Skeletal muscle cell (primary cell): ENCODE data around the gene ABHD6.
"Not testable (repeated sequence)": the region's sequence is repeated elsewhere in the genome, so short reads cannot be mapped to it uniquely, and the experiment has no call there.

ENCODE experiments used
- DNase-seq: peaks from one replicate; pipeline ENCODE4 v3.0.0-alpha.2; 2010; ENCODE audit warnings: low read depth
- H3K4me3 ChIP-seq: 2 replicates; pipeline ENCODE4 v1.5.1; 2011; ENCODE audit warnings: low read depth, mild to moderate bottlenecking, control low read depth, low read length, moderate library complexity

ABHD6 gene

GRCh38 chr3:58206406-58207011 is 31.1 kb upstream of the ABHD6 start:
- H3K4me3 ChIP-seq = no peak overlapping the region
- DNase-seq = peak; percentile 32

- no peak overlapping the region for H3K4me3 ChIP-seq
These were observed 29.6 kb upstream of the ABHD6 start for GRCh38 chr3:58207954-58208353.

GRCh38 chr3:58209933-58210332 is 27.7 kb upstream of the ABHD6 start:
- no peak overlapping the region for H3K4me3 ChIP-seq
- no peak for DNase-seq

More at GRCh38 chr3:58207954-58208353, 29.6 kb upstream of the ABHD6 start:
- DNase-seq = no peak

- no peak for DNase-seq
- H3K4me3 ChIP-seq = no peak within 1 kb of the TSS
These were observed 26.7 kb upstream of the ABHD6 start, which contains the start of gene DNASE1L3 for GRCh38 chr3:58210761-58211460. DNASE1L3 (minus strand) TSS chr3:58210972; CDS start chr3:58210906, 66 bp downstream.

- no peak for DNase-seq
- no peak overlapping the region for H3K4me3 ChIP-seq
These were observed 22.9 kb upstream of the ABHD6 start for GRCh38 chr3:58214484-58215316.

DNA sequence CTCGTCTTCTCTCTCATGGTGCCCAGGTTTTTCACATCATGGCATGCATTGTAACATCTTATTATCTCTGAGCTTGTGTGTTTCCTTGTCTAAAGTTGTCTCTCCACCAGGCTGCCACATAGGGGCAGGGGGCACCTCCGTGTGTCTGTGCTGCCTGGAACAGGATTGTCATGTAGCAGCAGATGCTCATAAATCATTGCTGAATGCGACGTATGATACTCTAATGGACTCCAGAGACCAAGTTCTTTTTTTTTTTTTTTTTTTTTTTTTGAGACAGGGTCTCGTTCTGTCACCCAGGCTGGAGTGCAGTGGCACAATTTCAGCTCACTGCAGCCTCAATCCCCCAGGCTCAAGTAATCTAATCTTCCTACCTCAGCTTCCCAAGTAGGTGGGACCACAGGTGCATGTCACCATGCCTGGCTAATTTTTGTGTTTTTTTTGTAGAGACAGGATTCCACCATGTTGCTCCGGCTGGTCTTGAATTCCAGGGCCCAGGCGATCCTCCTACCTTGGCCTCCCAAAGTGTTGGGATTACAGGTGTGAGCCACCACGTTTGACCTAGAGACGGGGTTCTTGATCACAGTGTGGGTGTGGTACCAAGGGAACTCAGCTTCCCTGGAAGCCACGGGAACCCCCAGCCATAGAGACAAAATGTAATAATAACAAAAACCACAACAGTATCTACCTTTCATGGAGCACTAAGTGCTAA is 22.1 kb upstream of the ABHD6 start:
- H3K4me3 ChIP-seq = no peak overlapping the region
- no peak for DNase-seq

DNA sequence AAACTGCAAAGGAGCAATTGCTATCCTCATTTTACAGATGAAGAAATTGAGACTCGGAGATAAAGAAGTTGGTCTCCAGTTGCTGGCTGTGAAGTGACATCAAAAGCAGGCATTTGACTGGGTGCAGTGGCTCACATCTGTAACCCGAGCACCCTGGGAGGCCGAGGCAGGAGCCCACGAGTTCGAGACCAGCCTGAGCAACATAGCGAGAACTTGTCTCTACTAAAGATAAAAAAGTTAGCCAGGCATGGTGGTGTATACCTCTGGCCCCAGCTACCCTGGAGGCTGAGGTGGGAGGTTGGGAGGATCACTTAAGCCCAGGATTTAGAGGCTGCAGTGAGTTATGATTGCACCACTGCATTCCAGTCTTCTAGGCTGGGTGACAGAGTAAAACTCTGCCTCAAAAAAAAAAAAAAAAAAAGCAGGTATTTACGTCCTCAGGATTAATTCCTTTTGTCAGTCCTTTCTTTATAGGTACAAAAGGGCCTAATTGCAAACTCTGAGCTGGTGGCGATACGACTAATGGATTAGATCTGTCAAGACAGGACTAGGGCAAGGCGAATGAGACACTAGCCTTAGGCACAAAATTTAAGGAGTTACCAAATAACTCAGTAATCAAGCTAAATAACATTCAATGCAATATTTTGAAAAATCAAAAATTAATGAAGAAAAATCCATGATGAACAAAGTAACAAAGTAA is 20.9 kb upstream of the ABHD6 start:
- DNase-seq = no peak
- H3K4me3 ChIP-seq = no peak overlapping the region

DNA sequence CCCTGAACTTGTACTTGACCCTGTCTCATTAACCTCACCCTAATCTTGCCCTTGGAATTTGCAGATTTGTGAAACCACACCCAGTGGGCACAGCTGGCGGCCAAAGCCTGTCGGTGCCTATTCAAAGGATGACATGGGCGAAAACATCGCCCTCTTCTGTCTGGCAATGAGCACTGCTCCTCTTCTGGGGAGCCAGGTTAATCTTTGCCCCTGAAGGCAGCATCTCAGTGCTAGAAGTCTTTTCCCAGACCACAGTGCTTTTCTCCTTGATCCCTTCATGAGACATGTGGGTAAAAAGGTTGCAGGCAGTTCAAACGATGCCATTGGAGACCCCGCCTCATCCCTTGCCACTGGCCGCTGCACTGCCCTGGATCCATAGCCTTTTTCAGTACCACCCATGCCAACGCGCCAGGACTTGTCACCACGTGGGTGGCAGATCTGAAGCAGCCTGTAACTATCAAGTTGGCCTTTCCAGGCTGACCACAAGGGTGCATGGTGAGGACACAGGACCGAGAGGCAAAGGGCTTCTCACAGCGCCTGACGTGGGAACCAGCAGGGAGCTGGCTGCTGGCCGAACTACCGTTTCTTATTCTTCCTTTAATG is 20.3 kb upstream of the ABHD6 start:
- no peak overlapping the region for H3K4me3 ChIP-seq
- no peak for DNase-seq

GRCh38 chr3:58218904-58219303 is 18.7 kb upstream of the ABHD6 start:
- no peak overlapping the region for H3K4me3 ChIP-seq
- DNase-seq = no peak

DNA sequence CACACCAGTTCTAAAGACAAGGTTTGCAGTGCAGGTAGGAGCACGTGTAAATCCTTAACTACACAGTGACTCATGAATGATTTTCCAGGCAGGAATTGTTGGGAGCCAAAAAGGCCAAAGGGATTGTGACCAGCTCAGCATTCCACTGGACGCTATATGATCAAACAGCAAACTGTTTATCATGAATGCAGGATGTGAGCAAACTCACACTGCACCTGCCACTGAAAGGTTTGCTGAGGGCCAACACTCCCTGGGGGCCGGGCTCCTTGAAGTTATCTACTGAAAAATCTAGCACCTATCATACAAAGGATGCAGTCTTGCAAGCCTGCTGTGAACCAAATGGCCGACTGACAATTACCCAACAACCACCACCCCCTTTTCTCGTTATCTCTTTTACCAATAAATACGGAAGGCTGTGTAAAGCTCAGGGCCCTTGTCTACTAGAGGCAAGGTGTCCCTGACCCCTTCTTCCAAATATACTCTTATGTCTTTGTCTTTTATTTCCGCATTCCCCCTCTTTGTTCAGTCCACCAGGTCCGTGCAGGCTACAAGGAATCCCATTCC is 15.3 kb upstream of the ABHD6 start:
- H3K4me3 ChIP-seq = no peak overlapping the region
- no peak for DNase-seq

DNA sequence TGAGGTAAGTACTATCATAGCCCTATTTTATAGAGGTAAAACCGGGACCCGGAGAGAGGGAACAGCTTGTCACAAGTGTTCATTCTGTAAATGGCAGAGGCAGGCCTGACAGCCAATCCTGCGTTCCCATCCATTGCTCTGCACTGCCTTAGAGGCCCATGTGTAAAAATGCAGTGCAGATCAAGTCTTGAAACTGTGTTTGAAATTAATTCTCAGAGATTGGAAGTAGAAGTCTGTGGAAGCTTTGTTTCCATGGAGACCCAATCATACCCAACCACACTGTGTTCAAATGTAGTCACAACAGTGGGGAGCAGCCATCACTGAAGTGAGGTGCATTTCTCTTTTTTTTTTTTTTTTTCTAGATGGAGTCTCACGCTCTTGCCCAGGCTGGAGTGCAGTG is 13.7 kb upstream of the ABHD6 start:
- no peak for DNase-seq

GRCh38 chr3:58227933-58228332 is 9.7 kb upstream of the ABHD6 start:
- DNase-seq, H3K4me3 ChIP-seq: not testable (repeated sequence)

More for the DNA sequence above, 13.7 kb upstream of the ABHD6 start:
- no peak overlapping the region for H3K4me3 ChIP-seq

DNA sequence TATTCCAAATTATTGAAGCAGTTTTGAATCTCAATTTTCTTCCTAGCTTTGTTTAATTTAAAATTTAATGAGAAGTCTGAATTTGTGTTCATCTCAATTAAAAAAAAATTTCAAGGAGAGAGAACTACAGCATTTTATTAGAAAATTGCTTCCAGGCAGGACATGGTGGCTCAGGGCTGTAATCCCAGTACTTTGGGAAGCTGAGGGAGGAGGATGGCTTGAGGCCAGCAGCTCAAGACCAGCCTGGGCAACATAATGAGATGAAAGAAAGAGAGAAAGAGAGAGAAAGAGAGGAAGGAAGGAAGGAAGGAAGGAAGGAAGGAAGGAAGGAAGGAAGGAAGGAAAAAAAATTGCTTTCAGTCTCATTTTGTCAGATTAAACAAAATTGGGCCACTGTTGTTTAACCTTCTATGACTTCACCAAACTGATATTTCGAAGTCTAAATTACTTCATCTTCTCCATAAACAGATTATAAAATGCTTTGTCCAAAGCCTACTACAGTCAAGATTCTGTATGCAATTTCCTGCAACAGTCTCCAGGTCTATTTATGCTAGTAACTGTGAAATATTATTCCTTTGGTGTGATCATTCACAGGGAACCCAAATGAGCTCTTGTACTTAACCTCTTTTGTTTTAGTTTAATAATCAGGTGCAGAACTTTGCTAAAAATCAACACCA is 6.6 kb upstream of the ABHD6 start:
- no peak overlapping the region for H3K4me3 ChIP-seq
- no peak for DNase-seq

DNA sequence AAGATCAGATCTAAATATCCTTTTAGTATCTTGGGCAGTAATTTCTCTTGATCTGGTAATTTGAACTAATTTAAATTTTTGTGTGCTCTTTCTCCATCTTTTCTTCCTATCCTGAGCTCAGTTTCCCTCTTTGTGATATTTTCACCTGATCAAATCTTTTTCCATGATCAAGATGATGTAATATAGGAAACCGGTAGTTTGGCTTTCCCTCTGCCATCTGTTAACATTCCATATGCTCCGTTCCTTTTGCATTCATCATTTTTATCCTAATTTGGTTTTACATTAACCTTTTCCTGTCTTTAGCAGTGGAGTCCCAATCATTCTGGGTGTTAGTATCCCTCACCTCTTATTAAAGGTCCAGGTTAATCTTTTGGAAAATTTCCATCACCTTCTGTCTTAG is 5.9 kb upstream of the ABHD6 start:
- DNase-seq = no peak
- H3K4me3 ChIP-seq = no peak overlapping the region

DNA sequence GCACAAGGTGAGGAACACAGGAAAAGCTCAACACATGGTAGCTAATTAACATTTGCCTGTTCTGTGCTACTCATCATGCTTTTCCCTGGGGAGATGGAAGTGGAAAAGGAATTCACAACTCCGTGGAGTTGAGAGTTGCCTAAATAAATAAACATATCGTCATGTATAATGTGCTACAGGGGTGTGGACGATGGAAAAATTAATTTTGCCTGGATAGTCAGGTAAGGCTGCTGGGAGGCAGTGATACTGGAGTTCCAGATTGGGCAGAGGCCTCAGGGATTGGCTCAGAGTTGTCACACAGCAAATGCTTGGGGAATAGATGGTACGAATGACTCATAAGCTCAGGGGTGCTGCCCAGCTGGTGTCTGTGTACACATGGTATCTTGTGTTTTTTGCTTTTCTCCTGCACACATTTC is 3.1 kb upstream of the ABHD6 start:
- no peak for DNase-seq

GRCh38 chr3:58235970-58236369 is 1.6 kb upstream of the ABHD6 start:
- H3K4me3 ChIP-seq = no peak overlapping the region
- DNase-seq = no peak

More for the DNA sequence above, 3.1 kb upstream of the ABHD6 start:
- H3K4me3 ChIP-seq = no peak overlapping the region

- peak overlapping the region; percentile 71 for H3K4me3 ChIP-seq
- DNase-seq = no peak
These were observed 910 bp upstream of the ABHD6 start for GRCh38 chr3:58236527-58237237.
